ENCODE results near the gene RARB. TPM values are rescaled to one million over a fixed set of nuclear protein-coding genes. Genes with fewer than 3 reads are reported as not detected.

The RARB gene
- total and polyA plus RNA-seq, 2 of the 13 experiments (the other 11 are each of a cell fraction or from before 2014, with no cell fraction given) = 0.16 TPM; not detected in 1

DNA sequence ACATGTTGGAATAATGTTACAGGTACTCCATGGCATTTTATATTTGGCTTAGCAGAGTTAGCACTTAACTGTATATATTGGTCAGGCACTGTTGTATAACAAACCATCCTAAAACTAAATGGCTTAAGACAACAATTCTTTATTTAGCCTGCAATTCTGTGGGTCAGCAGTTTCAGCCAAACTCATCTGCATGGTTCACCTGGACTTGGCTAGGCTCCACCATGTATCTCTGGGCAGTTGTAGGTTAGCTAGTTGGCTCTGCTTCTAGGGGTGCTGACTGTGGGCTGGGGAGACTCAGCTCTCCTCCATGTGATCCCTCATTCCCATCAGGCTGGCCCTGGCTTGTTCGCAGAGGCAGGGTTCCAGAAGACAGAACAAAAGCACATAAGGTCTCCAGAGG lies 34.4 kb downstream of the RARB start:
- FAIRE-seq (no peak), DNase-seq (ENCODE audit: low spot score) (no peak), ATAC-seq (no peak)
- TF ChIP-seq ZFP41 (CRISPR knock-in tag; IDR thresholded peaks at IDR 0.05; ENCODE audit: borderline replicate concordance) (no peak), ZNF674 (CRISPR knock-in tag; IDR thresholded peaks at IDR 0.05; ENCODE audit: low read depth) (no peak), SSRP1 (CRISPR knock-in tag; IDR thresholded peaks at IDR 0.05) (no peak), ZFP82 (CRISPR knock-in tag; IDR thresholded peaks at IDR 0.05; ENCODE audit: borderline replicate concordance) (no peak), ZMAT3 (CRISPR knock-in tag; conservative IDR thresholded peaks at IDR 0.05) (no peak), ZNF572 (CRISPR knock-in tag; IDR thresholded peaks at IDR 0.05) (no peak), GATAD1 (CRISPR knock-in tag; IDR thresholded peaks at IDR 0.05) (no peak), TBX3 (IDR thresholded peaks at IDR 0.05; ENCODE audit: borderline replicate concordance) (no peak), HOXA5 (CRISPR knock-in tag; IDR thresholded peaks at IDR 0.05) (no peak), HMG20B (CRISPR knock-in tag; conservative IDR thresholded peaks at IDR 0.05) (no peak), ZNF256 (CRISPR knock-in tag; conservative IDR thresholded peaks at IDR 0.05) (no peak), RARA (CRISPR knock-in tag; IDR thresholded peaks at IDR 0.05) (no peak), TCF7L2 (IDR thresholded peaks at IDR 0.05; ENCODE audit: low read depth, low read length) (no peak)
- TF ChIP-seq, protein P1, sequence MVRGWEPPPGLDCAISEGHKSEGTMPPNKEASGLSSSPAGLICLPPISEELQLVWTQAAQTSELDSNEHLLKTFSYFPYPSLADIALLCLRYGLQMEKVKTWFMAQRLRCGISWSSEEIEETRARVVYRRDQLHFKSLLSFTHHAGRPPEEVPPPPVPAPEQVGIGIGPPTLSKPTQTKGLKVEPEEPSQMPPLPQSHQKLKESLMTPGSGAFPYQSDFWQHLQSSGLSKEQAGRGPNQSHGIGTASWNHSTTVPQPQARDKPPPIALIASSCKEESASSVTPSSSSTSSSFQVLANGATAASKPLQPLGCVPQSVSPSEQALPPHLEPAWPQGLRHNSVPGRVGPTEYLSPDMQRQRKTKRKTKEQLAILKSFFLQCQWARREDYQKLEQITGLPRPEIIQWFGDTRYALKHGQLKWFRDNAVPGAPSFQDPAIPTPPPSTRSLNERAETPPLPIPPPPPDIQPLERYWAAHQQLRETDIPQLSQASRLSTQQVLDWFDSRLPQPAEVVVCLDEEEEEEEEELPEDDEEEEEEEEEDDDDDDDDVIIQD (CRISPR knock-in tag; IDR thresholded peaks at IDR 0.05; ENCODE audit: low read depth) = no peak
- TF ChIP-seq, protein P2, sequence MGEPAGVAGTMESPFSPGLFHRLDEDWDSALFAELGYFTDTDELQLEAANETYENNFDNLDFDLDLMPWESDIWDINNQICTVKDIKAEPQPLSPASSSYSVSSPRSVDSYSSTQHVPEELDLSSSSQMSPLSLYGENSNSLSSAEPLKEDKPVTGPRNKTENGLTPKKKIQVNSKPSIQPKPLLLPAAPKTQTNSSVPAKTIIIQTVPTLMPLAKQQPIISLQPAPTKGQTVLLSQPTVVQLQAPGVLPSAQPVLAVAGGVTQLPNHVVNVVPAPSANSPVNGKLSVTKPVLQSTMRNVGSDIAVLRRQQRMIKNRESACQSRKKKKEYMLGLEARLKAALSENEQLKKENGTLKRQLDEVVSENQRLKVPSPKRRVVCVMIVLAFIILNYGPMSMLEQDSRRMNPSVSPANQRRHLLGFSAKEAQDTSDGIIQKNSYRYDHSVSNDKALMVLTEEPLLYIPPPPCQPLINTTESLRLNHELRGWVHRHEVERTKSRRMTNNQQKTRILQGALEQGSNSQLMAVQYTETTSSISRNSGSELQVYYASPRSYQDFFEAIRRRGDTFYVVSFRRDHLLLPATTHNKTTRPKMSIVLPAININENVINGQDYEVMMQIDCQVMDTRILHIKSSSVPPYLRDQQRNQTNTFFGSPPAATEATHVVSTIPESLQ (CRISPR knock-in tag; conservative IDR thresholded peaks at IDR 0.05) = no peak
- Histone ChIP-seq H2AFZ (ENCODE audit: low read length) (no peak overlapping the region), H3K9ac (ENCODE audit: insufficient read depth, low read depth, low read length) (no peak overlapping the region), H3K27me3 (ENCODE audit: control insufficient read depth in 1 of 2, insufficient read depth in 2 of 2, low read length in 2 of 2) (no peaks in the 10 kb centered on the region), H3K79me2 (ENCODE audit: insufficient read depth, low read length) (no peaks in the 10 kb centered on the region), H3K36me3 (replicated peaks in 1 of 2; ENCODE audit: control insufficient read depth in 1 of 2, insufficient read depth in 2 of 2, low read length in 2 of 2) (no peaks in the 10 kb centered on the region), H3K9me3 (ENCODE audit: low read length) (no peaks in the 10 kb centered on the region), H4K20me1 (ENCODE audit: insufficient read depth, low read length) (no peaks in the 10 kb centered on the region), H3K4me3 (replicated peaks in 1 of 3; ENCODE audit: insufficient read depth in 1 of 3, low read depth in 2 of 3, low read length in 3 of 3) (no peak overlapping the region), H3K4me1 (ENCODE audit: insufficient read depth, low read length) (no peaks in the 10 kb centered on the region), H3K27ac (ENCODE audit: extremely low read length, insufficient read depth, low read length) (no peak overlapping the region), H3K4me2 (ENCODE audit: low read depth, low read length) (no peak overlapping the region)
- 67% methylated on average over 1 of the region's 1 CpG for WGBS (ENCODE audit: low lambda C conversion rate)
- in situ Hi-C loops (cut with HindIII; ENCODE audit: extremely low pct_ligation_motif_present, low pct_unique_long_range_greater_than_20kb) = no loop called here
- BruUV-seq (replicated peaks) = no TSS peak
- ChIA-PET POLR2A (no interaction called here), CTCF (ENCODE audit: low intra/inter-chr PET ratio, low total read pairs) (no interaction called here)
- intact Hi-C loops (cut with micrococcal nuclease; ENCODE audit: unreplicated experiment) = no loop called here

Data from HepG2 (cell line).